NCI-H2171 treated with DMSO at 0.1 percent for 48 hours (cell line): ENCODE data around the gene TEX53.

ENCODE experiments used
- DNase-seq: peaks from one replicate; lab custom pipeline; 2025; lab: John Stamatoyannopoulos, UW

The TEX53 gene

DNA sequence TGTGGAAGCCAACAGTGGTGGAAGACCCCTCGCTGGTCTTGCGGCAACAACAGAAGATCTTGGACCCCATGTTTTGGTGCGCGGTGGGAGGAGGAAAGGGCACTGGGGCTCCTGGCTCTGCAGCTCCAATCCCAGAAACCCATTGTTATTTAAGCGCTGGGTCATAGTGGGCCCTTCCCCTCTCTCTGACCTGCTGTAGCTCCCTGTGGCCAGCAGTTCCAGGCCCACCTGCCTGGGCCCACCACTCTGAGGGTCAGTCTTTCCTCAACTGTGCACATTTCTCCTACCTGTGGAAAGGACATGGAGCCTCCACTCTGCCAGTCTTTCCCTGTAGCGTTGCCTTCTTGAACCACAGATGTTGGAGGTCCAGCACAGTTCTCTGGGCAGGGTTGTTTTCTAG lies at the start of gene TEX53:
TEX53 (minus strand) TSS at position 101 of the 400 bp plus-strand sequence; CDS start at position 70, 31 bp downstream.
- no peak for DNase-seq

- DNase-seq: no peak
Observed at GRCh38 chr9:114706711-114707110, 49.1 kb upstream of the TEX53 start.

DNA sequence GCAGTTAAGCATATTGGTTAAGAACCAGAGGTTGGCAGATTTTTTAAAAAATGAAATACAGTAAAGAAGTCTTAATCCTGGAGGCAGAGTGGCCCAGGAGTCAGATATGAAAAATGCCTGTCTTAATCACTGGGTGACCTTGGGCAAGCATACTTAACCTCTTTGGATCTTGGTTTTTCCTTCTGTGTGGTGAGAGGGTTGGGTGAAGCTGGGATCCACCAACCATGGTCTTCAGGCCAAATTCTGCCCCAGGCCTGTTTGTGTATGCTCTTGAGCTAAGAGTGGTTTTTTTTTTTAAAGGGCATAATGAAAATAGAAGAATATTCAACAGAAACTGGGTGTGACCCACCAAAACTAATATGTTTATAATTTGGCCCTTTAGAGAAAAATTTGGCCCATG lies 44.4 kb upstream of the TEX53 start:
- no peak for DNase-seq

DNA sequence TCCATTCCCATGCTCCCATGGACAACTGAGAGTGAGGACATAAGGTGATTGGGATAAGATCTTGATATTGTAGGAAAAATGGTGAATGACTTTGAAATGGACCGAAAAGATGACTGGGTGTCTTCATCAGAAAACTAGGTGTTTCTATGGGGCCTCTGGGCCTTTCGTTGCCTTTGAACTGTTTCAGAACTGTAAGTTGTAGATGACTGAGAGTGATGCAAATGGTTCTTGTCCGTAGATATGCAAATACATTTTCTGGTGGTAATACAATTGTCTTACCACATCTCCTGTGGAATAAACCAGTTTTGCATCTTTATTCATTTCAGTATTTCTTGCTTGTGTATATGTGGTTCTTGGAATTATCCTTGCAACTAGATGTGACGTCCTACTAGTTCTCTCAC lies 40.3 kb upstream of the TEX53 start:
- no peak for DNase-seq

DNA sequence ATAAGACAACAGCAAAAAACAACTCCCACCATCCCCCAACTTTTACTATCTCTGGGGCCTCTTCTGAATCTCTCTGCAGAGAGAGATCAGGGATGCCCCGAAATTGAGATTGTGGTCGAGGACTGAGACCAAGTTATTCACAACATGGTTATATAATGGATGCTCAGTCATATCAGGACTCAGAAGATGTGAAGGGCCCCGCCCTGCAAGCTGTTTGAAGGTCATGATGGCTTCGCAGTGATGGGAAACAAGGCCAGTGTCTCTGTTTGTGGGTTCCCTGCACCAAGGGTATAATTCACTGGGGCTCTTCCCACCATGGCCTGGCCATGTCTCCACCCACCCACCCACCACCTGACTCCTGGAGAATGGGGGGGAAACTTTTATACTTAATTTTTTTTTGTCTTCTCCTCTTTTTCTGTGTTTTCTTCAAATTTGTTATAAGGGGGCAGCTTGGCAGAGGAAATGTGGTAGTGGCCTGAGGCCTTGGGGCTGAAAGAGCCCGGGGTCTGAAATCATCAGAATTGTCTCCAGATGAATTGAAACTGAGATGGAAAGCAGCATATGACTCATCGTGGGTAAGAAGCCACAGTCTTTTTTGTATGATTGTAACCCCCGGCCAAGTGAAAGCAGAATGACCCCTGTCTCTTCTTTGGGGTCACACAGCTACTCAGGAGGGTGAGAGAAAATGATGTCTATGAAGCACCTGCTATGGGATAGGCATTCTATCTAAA lies 39.4 kb upstream of the TEX53 start:
- no peak for DNase-seq

- DNase-seq: no peak
Observed at GRCh38 chr9:114695948-114696347, 38.3 kb upstream of the TEX53 start.

- no peak for DNase-seq
Observed at GRCh38 chr9:114694719-114695269, 37.2 kb upstream of the TEX53 start.

- no peak for DNase-seq
Observed at GRCh38 chr9:114694146-114694545, 36.5 kb upstream of the TEX53 start.

DNA sequence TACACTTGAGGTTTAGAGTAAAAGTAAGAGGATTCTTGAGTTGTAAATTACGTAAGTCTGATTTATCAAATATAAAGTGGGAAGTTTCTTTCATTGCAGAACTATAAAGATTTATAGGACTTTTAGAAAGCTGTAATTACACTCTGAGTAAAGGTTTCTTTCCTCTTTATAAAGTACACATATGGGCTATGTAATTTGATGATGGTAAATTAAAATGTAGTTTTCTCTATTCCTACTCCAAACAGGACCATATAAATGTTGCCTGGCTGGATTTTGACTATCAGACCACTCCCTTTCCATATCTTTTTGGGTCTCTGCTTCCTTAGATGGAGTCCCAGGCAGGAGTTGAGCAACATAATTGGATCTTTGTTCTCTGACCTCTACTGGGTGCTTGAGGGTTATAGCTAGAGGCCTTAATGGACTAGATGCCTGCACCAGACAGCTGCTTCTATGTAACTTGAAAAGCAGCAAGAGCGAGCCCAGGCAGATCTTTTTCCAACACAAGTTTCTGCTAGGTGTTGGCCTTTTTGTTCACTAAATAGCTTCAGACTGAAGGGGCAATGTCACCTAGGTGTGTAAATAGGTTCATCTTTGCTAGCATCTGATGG lies 35.7 kb upstream of the TEX53 start:
- DNase-seq: peak; percentile 46

GRCh38 chr9:114691956-114692295 lies 34.3 kb upstream of the TEX53 start:
- DNase-seq: no peak

GRCh38 chr9:114691046-114691955 lies 33.7 kb upstream of the TEX53 start:
- DNase-seq: no peak

GRCh38 chr9:114690308-114690707 lies 32.7 kb upstream of the TEX53 start:
- DNase-seq: no peak

GRCh38 chr9:114689813-114690212 lies 32.2 kb upstream of the TEX53 start:
- DNase-seq: no peak

GRCh38 chr9:114688909-114689610 lies 31.5 kb upstream of the TEX53 start:
- DNase-seq: no peak

DNA sequence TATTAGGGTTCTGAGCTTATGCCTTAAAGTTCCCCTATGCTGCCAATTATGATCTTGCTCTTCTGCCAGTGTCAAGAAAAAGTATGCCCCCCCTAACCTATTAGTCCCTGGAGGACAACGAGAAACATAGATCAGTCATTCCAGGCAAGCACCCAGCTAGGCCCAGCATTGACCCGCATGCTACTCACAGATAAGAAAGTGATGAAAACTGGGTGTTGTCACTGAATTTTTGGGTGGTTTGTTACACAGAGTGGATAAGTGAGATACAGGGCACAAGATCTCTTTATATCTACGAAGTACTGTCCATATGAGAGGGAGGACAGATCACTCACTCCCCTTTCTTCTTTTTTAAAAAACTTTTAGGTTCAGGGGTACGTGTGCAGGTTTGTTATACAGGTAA lies 30.8 kb upstream of the TEX53 start:
- no peak for DNase-seq

GRCh38 chr9:114687034-114687433 lies 29.4 kb upstream of the TEX53 start:
- DNase-seq: no peak

- no peak for DNase-seq
Observed at GRCh38 chr9:114685951-114686350, 28.3 kb upstream of the TEX53 start.

DNA sequence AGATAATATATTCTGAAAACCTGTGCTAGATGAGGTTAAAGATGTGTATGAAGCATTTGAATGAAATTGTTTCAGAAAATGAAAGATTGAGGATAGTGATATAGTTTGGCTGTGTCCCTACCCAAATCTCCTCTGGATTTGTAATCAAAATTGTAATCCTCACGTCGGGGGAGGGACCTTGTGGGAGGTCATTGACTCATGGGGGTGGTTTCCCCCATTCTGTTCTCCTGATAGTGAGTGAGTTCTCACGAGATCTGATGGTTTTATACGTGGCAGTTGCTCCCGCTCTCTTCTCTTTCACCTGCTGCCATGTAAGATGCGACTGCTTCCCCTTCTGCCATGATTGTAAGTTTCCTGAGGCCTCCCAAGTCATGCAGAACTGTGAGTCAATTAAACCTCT lies 26.4 kb upstream of the TEX53 start:
- no peak for DNase-seq

GRCh38 chr9:114682846-114683245 lies 25.2 kb upstream of the TEX53 start:
- DNase-seq: no peak

DNA sequence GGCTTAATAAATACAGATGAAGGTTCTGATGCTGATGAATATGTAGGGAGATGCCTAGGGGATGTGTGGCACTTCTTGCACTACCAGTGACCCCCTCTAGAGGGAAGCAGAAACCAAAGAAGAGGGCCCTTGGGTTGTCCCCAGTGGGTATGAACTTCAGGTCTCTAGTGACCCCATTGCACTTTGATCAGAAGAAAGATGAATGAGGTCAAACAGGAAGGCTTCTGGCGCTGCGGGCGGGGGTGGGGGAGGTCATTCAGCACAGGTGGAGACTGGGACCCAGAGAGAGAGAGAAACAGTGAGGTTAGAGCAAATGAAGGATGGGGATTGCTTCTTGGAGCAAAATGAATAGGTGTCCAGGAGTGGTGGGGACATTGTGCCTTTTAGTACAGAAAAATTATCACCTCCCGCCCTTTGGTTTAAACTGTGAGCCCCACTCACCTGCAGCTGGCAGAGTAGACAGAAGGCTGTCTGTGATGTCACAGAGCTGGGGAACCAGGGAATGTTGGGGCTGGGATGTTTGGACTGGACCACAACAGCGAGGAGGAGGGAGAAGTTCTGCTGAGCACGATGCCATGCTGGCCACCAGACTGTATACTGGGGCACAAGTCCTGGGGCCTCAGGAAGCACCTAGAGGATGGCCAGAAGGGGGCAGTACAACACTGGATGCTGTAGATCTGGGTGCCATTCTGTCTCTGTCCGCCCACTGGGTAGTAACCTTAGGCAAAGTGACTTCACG lies 24.2 kb upstream of the TEX53 start, which contains the start of gene TEX48:
TEX48 (minus strand) TSS at position 599 of the 739 bp plus-strand sequence. CDS start 10,469 bp downstream, outside the sequence.
- DNase-seq: peak; percentile 62
